ENCODE results near the gene ANKRD6.
"Not testable (repeated sequence)": the region's sequence is repeated elsewhere in the genome, so short reads cannot be mapped to it uniquely, and the experiment has no call there.

The ANKRD6 gene

DNA sequence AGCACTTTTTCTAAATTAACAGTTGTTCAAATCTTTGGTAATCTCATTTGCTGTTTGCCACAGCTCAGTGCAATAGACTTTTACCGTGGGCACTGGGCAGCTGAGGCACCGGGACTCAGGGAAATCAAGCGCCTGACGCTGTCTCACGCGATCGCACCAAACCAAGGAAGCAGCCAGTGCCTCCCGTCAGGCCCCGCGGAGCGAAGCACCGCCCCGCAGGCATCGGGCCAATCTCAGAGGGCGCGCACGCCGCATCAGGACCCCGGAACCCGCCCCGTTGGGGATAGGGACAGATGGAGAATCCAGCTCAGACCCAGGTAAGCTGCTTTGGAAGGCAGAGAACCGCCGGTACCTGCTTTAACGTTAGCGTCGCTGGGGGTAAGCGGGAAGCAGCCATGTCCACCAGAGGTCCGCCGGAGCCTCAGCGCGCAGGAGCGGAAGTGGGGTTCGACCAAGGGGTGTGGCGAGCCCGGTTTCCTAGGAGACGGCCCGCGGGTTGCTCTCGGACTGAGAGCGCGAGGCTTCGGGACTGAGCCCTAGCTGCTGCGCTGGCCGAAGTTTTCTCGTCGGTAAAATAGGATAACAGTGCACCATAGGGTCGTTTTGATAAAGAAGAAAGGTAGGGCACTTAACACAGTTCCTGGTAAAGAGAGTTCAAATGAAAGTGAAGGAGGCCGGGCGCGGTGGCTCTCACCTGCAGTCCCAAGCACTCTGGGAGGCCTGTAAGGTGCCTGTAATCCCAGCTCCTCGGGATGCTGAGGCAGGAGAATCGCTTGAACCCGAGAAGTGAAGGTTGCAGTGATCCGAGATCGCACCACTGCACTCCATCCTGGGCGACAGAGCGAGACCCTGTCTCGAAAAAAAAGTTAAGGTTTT is 205.6 kb downstream of the ANKRD6 start, which contains the start of gene LYRM2:
LYRM2 (minus strand) TSS at position 428 of the 876 bp plus-strand sequence; CDS start at position 397, 31 bp downstream.
- in situ Hi-C loops (cut with HindIII; ENCODE audit: low sequenced_read_pairs), result no loop called here
- peak within 1 kb of the TSS; percentile 70 for H3K4me3 ChIP-seq (ENCODE audit: low read depth, low read length)
- TF ChIP-seq, protein P1, sequence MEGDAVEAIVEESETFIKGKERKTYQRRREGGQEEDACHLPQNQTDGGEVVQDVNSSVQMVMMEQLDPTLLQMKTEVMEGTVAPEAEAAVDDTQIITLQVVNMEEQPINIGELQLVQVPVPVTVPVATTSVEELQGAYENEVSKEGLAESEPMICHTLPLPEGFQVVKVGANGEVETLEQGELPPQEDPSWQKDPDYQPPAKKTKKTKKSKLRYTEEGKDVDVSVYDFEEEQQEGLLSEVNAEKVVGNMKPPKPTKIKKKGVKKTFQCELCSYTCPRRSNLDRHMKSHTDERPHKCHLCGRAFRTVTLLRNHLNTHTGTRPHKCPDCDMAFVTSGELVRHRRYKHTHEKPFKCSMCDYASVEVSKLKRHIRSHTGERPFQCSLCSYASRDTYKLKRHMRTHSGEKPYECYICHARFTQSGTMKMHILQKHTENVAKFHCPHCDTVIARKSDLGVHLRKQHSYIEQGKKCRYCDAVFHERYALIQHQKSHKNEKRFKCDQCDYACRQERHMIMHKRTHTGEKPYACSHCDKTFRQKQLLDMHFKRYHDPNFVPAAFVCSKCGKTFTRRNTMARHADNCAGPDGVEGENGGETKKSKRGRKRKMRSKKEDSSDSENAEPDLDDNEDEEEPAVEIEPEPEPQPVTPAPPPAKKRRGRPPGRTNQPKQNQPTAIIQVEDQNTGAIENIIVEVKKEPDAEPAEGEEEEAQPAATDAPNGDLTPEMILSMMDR (IDR thresholded peaks at IDR 0.05; ENCODE audit: low read depth, low read length), result peak; percentile 2
- DNase-seq (ENCODE audit: low read depth, low spot score), result peak; percentile 95

DNA sequence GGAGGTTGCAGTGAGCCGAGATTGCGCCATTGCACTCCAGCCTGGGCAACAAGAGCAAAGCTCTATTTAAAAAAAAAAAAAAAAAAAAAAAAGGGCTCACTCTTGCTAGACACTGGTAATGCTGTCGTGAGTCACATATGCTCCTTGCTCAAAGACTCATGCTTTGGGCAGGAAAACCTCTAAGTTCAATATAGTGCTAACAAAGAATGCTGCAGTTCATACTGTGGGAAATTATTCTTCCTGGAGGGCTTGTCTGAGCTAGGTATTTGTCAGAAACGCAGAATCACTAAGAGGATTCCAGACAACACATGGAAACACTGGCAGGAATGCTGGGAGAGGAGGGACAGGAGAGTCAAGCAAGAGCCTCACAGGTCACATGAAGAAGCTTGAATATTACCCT is 207.9 kb downstream of the ANKRD6 start:
- DNase-seq (ENCODE audit: low read depth, low spot score), result peak; percentile 50
- in situ Hi-C loops (cut with HindIII; ENCODE audit: low sequenced_read_pairs), result no loop called here
- no peak overlapping the region for H3K4me3 ChIP-seq (ENCODE audit: low read depth, low read length)
- TF ChIP-seq, protein P1 (IDR thresholded peaks at IDR 0.05; ENCODE audit: low read depth, low read length), result no peak

DNA sequence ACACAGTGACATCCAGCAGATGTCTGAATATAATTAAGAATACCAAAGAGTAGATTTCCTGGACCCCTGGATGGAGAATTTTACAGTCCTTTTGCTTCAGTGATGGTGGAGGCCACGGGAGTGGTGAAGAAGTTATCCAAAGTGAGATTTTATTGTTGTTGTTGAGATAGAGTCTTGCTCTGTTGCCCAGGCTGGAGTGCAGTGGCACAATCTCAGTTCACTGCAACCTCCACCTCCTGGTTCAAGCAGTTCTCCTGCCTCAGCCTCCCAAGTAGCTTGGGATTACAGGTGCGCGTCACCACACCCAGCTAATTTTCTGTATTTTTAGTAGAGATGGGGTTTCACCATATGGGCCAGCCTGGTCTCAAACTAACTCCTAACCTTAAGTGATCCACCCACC is 208.6 kb downstream of the ANKRD6 start:
- in situ Hi-C loops (cut with HindIII; ENCODE audit: low sequenced_read_pairs); DNase-seq (ENCODE audit: low read depth, low spot score); H3K4me3 ChIP-seq (ENCODE audit: low read depth, low read length): not testable (repeated sequence)

DNA sequence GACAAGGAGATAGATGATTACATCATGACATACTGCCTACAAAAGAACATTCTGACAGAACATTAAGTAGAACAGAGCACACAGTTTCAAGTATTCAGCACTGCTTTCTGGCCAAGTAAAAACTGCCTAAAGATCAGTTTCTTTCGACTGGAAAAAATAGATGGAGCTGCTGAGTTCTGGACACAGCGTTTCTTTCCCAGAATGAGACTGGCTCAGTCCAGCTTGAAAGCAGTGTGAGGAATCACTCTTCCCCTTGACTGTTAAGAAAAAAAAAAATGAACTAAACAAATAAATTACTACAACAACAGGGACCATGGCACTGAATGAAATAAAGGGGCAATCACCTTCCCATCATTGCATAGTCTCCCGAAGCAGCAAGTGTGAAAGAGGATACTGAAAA is 210.0 kb downstream of the ANKRD6 start:
- TF ChIP-seq, protein P1 (IDR thresholded peaks at IDR 0.05; ENCODE audit: low read depth, low read length), result no peak
- no peak for DNase-seq (ENCODE audit: low read depth, low spot score)
- in situ Hi-C loops (cut with HindIII; ENCODE audit: low sequenced_read_pairs), result no loop called here
- no peak overlapping the region for H3K4me3 ChIP-seq (ENCODE audit: low read depth, low read length)

DNA sequence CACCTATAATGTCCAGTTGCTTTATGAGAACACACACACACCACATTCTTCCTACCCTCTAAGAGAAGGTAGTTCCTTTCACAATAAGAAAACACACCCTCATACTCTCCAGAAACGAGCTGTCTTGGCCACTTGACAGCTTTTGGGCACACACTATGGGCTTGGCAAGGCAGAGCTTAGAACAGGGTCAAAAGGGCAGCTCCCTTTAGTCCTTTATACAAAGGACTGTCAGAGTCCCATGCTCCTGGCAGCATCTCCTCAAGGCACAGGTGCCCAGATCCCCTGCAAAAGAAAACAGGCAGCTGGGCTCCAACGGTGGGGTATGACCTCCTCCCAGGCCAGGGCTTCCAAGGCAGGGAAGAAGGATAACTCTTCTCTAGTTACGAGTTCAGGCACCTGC is 210.5 kb downstream of the ANKRD6 start:
- in situ Hi-C loops (cut with HindIII; ENCODE audit: low sequenced_read_pairs), result no loop called here
- DNase-seq (ENCODE audit: low read depth, low spot score), result no peak
- TF ChIP-seq, protein P1 (IDR thresholded peaks at IDR 0.05; ENCODE audit: low read depth, low read length), result no peak
- H3K4me3 ChIP-seq (ENCODE audit: low read depth, low read length), result no peak overlapping the region

DNA sequence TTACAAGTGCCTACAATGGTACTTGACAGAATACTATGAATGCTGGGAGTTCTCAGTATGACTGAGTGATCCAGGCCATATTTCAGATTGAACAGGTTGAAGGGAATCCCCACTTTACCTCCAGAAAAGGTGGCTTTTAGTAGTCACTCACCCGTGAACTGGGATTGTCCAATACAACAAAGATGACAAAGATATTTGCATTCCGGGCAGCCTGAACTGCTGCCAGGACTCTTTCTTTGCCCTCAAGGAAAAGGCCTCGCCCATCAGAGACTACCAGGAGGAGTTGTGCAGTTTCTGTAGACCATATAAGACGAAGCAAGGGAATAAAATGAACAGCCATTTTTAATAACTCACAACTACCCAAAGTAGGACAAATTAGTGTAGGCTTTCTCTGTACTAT is 211.9 kb downstream of the ANKRD6 start:
- in situ Hi-C loops (cut with HindIII; ENCODE audit: low sequenced_read_pairs), result no loop called here
- TF ChIP-seq, protein P1 (IDR thresholded peaks at IDR 0.05; ENCODE audit: low read depth, low read length), result no peak
- no peak overlapping the region for H3K4me3 ChIP-seq (ENCODE audit: low read depth, low read length)
- no peak for DNase-seq (ENCODE audit: low read depth, low spot score)

DNA sequence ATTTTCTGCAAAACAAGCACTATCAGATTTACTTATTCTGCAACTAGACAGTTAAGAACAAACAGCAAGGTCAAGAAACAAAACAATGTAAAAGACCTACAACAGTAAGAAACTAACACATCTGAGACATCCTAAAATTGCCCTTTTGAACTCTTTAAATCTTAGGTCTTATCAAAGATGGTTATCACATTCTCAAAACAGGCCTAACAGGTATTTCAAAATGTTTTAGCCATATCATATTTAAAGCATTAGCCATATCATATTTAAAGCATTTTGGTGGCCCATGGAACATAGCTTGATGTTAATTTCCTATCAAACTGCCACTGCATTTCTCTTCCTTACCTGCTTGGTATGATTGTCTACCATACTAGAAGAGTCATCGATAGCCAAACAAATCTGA is 216.7 kb downstream of the ANKRD6 start:
- no peak for DNase-seq (ENCODE audit: low read depth, low spot score)
- TF ChIP-seq, protein P1 (IDR thresholded peaks at IDR 0.05; ENCODE audit: low read depth, low read length), result no peak
- H3K4me3 ChIP-seq (ENCODE audit: low read depth, low read length), result no peak overlapping the region
- in situ Hi-C loops (cut with HindIII; ENCODE audit: low sequenced_read_pairs), result no loop called here

All from astrocyte of the spinal cord (primary cell).